OCI-M1 (cell line): ENCODE measurements around the gene TRIM36.

Experiments
- DNase-seq: peaks from one replicate; lab custom pipeline; 2025; lab: John Stamatoyannopoulos, UW

TRIM36 gene

DNA sequence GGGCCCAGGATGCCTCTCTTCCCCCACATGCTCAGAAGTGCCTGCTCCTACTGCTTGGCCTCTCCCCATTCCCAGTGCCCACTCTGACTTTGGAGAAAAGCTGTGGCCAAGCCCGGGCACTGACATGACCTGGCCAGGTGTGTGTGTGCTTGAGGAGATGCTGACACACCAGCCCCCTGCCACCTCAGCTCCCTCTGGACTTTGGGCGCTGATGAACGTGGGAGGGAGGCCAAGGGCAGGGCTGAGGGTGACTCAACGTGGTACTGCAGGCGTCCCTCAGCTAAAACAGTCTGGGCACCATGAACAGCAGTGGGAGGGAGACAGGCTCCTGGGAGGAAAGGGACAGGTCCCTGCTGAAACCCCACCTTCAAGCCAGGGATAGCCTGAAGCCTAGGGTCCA lies 3.9 kb downstream of the TRIM36 start:
- DNase-seq: no peak

DNA sequence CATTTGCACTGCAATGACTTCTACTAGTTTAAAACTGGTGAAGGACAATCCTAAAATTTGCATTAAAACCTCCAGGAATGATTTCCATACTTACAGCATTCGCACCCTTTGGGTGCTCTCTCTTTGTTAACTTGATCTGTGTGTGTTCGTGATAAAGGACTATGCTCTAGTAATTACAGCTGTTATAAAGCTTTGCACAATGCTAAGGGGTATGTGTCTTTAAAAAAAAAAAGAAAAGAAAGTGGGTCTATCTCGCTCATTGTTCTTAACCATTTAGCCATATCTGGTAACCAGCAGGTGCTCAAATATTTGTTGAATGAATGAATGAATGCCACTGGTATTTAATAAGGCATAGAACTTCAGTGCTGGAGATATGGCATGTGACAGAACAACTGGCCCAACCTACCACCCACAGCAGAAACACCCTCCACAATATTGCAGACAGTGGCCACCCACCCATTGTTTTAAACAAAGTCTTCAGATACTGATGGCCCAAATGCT lies 8.7 kb downstream of the TRIM36 start:
- no peak for DNase-seq

DNA sequence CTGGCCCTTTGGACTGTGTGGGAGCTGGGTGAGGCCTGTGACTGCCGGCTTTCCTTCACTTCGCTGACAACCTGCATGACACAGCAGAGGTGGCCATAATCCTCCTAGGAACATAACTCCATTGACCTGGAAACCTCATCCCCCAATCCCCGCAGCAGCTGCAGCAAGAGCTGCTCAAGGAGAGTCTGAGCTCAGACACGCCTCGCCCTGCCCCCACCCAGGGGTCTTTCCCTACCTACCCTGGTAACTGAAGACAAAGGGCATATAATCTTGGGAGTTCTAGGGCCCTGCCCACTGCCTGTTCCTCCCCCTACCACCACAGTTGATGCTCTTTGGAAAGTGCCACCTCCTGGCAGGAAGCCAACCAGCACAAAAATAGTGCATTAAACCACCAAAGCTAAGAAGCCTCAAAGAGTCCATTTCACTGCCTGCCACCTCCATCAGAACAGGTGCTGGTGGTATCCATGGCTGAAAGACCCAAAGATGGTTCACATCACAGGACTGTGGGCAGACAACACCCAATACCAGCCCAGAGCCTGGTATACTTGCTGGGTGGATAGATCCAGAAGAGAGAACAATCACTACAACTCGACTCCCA lies 18.4 kb downstream of the TRIM36 start:
- DNase-seq: no peak

DNA sequence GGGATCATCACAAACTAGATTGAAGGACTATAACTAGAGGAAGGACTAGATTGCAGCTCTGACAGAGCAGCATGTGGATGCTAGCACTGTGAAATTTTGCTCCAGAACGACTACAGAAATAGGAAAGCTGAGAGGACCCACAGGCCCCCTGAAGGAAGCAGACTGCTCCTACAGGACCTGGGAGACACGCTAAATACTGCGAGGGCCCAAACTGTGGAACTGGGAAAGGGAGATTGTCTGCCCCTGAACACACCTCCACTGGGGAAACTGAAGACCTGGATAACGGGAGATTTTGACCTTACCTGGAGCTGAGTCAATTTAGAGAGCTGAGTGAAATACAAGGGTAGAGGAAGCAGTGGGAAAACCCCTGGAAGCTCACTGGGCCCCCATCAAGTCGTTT lies 19.2 kb downstream of the TRIM36 start:
- DNase-seq: no peak

DNA sequence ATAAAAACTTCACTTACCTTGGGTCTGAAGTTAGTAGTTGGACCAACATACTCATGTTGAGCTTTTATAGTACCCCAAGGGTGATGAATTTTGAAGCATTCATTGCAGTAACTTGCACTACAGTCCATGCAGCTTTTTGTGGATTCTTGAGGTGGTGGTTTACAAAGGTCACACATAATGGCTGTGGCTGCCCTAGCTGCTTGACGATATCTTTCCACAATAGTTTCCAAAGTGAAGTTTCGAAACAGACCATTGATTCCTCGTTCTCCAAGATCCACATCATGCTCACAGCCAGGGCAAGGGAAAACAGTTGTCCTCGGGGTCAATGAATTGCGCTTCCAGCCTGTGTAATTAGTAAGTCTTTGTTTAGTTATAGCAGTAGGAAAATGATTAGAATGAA lies 22.7 kb downstream of the TRIM36 start:
- no peak for DNase-seq

DNA sequence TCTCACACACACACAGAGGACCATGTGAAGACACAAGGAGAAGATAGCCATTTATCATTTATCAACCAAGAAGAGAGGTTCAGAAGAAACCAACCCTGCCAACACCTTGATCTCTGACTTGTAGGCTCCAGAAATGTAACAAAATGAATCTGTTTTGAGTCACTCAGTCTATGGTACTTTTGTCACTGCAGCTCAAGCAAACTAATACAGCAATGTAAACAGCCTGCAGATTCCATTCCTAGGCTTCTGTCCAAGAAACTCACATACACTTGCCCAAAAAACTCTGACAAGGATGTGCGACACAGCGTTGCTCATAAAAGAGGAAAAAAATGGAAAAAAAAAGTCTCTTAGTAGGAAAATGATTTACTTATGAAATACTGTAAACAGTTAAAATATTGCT lies 33.4 kb downstream of the TRIM36 start:
- no peak for DNase-seq

DNA sequence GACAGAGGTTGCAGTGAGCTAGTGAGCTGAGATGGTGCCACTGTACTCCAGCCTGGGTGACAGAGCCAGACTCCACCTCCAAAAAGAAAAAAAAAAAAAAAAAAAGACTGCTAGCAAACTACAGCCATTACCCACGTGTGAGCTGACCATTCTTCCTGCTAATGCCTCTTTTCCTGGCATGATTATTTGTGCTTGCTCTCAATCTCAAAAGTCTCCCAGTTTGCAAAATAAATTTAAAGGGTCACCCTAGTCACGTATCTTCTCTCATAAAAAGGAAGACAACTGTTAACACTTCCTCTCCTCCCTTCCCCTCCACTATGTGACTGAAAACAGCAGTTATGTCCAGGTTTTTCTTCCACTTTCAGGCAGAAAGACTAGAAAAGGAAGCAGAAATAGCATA lies 37.2 kb downstream of the TRIM36 start:
- no peak for DNase-seq

DNA sequence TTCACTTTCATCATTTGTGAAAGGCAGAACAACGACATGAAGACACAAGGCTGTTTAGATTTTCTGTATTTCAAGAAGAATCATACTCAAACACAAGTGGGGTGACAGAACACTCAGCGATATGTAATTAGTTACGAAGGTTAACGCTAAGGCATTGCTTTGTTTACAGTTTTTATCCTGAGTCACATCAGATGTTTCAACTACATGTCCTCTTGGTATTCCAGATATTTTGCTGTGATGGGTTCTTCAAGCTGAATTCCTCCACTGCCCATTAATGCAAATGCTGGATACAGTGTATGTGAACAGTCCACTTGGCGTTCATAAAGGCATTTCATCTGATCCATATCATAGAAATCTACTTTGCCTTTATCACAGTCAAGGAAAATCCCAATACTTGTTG lies 43.4 kb downstream of the TRIM36 start:
- DNase-seq: no peak

DNA sequence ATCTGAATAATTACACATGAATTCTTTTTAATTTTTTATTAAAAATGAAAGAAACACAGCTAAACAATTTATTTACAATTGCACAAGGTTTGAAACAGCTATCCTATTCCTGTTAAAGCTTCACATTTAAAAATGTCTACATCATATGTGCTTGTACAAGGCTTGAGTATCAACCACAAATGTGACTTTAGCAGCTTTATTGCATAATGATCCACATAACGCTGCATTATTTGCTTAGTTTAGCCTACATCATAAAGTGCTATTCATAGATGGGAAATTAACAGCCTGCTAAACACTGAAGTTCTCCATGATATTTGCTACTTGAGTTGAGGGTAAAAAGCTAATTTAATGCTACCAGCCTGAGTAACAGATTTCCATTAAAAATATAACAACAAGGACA lies 45.0 kb downstream of the TRIM36 start:
- DNase-seq: no peak

DNA sequence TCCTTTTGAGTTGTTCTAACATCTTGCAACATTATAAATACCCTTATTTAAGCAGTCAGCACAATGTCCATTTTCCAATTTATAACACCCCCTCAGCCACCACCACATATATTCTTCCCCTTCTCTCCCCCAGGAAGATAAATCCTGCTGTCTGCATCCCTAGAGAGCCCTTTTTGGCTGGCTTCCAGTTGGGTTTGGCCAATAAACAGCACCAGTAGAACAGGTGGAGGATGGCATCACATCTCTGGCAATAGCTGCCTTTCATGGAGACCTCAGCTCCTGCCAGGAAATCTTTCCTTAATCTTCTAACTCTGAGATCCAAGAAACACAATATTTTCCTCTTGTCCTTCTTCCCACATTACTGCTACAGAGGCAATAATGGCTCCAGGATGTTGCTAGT lies 53.7 kb downstream of the TRIM36 start:
- DNase-seq: no peak

DNA sequence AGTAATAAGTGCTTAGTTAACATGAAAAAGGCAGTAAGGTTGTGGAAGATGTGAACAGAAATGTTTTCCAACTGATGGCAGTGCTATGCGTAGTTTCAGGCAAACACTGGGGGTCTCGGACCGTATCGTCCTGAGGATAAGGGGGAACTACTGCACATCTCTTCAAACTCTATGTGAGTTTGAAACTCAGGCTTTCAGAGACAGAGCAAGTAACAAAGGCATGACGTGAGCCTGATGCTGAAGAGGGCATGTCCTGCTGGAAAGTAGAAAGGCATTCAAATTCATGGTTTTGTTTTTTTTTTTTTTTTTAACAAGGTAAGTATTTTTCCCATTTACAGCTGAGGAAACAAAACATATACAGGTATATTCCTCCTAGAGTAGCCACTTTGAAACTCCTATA lies 59.9 kb downstream of the TRIM36 start:
- DNase-seq: no peak

DNA sequence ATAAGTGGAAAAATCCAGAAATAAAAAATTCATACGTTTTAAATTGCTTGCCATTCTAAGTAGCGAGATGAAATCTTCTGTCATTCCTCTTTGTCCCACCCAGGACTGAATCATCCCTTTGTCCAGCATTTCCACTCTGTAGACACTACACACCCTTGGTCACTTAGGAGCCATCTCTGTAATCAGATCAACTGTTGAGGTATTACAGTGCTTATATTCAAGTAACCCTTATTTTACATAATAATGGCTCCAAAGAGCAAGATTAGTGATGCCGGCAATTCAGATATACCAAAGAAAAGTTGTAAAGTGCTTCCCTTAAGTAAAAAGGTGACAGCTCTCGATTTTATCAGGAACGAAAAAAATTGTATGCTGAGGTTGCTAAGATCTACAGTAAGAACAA lies 60.4 kb downstream of the TRIM36 start:
- no peak for DNase-seq

DNA sequence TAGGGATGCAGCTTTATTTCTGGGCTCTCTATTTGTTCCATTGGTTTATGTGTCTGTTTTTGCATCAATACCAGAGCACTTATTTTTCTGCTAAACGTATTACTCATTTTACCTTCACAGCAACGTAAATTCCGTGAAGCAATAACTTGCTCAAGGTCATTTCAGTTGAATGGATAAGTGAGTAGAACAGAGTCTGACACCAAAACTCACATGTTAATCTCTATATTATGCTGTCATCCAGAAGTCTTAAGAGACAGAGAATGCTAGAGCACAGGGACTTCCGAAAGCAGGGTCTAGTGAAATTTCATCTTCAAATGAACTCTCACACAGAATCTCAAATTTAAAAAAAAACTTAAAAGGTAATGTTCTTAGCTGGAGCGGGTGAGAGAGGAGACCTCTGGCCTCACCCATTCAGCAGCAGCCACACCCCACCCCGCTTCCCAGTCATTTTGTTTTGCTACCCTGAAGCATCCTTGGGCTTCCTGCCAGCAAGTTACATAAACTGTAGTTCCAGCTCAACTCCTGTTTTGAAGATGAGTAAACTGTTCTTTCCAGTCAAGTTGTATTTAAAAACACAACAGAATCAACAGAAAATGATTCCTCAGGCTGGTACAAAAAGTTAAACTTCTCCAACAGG lies 69.3 kb downstream of the TRIM36 start:
- DNase-seq: no peak

DNA sequence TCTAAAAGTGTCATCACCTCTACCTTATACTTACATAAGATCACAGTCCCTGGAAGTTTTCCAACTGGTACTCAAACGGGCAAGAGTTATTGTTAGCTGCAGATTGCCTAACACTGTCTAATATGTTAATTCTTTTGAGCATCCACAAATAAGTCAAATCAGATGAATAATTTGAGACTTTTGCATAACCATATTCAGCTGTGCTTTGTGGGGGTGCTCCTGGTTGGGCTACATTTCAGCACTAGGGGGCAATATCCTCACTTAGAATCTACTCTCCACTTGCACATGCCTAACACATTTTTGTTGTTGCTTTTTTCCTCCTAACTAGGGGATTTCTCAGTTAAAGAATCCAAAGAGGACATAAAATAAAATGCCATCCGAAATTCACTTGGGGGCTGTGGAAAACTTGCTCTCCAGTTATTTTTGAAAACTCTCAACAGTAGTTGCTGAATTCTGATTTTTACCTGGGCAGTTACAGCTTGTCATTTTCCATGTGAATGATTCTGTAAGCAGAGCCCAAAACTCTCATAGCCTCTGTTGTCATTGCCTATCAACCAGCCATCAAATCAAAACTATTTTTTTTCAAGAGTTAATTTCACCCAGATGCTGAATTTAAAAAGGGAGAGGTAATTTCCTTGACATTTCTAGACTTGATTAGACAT lies 71.5 kb downstream of the TRIM36 start:
- peak; percentile 13 for DNase-seq

DNA sequence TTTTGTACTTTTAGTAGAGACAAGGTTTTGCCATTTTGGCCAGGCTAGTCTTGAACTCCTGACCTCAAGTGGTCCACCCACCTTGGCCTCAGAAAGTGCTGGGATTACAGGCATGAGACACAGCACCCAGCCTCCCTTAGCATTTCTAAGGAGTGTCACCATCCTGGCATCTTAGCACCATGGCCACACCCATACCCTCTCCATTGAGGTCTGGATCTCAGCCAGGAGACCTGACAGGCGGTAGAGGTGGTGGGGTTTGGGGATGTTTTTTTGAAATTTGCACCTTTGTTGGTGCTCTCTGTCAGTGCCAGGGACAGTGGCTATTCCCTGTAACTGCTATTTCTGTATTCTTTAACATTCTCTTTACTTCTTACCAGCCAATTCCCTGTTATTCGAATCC lies 72.5 kb downstream of the TRIM36 start:
- no peak for DNase-seq

DNA sequence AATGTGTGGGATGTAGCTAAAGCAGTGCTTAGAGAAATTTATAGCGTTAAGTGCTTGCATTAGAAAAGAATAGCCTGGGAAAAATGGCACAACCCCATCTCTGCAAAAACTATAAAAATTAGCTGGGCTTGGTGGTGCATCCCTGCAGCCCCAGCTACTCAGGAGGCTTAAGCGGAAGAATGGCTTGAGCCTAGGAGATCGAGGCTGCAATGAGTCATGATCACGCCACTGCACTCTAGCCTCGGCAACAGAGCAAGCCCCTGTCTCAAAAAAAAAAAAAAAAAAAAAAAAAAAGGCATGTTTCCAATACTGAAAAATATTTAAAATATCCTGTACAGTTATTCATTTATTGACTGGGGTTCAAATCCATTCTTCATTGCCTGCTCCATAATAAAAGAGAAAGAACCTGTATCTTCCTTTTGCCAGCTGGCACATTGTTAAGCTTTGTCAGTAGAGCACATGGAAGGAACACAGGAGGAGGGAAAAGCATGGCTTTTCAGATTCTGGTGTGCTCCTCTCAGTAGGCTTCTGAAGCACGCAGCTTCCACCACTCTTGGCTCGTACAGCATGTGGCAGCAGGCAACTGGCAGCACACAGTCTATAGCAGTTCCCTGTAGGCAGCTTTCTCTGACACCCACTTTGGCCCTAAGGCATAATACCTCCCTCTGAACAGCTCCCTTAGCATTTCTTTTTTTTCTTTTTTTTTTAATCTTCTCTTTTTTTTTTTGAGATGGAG lies 73.5 kb downstream of the TRIM36 start:
- no peak for DNase-seq

DNA sequence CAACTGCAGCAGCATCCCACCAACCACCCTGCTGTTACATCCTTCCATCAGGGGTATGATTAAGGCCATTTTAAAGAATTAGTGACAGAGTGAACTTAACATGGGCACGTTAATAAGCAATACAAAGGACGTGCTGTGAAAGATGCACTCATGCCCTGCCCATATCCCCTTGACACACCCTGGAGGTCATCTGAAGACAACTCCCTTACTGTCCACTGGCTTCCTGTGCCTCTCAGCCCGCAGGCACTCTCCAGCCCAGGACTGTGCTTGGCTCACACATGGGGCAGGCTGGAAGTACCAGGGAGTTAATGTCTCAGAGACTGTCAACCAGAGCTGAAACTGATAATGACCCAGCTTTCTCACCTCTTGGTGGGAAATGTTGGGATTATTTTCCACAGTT lies 81.8 kb downstream of the TRIM36 start:
- no peak for DNase-seq

DNA sequence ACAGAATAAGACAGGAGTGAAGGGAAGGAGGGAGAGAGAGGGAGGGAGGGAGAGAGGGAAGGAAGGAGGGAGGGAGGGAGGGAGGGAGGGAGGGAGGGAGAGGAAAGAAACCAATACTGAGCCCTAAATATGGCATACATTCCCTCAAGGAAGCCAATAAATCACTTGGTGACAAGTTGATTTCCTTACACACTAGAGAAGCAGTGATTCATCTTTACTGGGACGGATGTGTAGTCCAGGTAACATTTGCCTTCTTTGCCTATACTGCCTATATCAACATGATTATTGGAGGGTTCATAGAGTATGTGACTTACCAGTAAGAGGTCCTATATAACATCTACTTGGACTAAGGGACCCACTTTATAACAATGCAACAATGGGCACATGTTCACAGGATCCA lies 83.2 kb downstream of the TRIM36 start:
- DNase-seq: no peak

DNA sequence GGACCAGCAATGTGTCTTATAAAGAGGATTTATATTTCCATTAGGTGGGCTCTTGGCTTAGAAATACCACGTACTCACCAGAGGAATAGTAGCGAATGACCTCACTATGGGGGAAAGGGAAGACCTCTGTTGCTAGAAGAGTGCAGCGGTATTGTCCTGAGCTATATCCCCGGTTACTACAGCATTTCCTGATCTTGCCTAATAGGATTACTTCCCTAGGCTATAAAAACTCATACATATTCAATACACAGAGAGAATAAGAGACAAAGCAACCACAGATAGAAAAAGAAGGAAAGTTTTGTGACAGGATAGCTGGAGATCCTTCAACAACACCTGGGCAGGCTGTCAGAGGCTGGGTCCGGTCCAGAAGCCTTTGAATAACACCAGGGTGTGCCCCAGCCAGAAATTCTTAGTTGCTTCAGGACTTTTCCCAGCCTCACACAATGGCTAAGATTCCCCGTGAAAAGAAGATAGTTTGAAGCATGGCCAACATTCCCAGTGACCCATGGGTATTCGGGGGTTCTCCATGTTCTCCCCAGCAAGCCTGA lies 85.4 kb downstream of the TRIM36 start:
- no peak for DNase-seq

DNA sequence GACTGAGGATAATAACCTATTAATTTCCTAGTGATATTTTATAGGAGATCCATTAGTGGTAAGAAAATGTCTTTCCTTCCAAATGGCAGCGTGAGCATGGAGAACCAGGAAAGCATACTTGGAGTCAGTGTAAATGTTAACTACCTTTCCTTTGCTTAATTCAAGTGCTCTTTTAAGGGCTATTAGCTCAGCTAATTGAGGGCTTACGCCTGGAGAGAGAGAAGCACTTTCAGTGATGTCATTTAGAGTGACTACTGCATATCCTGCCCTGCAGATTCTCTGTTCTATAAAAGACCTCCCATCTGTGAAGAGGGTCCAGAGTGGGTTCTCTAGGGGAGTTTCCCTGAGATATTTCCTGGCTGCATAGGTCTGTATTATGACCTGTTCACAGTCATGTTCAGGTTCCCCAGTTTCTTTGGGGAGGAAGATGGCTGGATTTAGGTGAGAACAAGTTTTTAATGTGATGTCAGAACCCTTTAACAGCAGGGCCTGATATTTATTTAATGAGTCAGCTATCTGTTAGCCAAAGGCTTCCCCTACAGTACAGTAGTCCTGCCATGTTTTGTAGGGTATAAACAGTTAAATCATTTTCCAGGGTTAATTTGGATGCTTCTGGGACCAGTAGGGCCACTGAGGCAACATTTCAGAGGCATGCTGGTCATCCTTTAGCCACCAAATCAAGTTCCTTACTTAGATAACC lies 89.6 kb downstream of the TRIM36 start:
- DNase-seq: no peak
